Measurements from ENCODE around the gene TRPC6.
"Not testable (repeated sequence)": the region's sequence is repeated elsewhere in the genome, so short reads cannot be mapped to it uniquely, and the experiment has no call there.

The TRPC6 gene

DNA sequence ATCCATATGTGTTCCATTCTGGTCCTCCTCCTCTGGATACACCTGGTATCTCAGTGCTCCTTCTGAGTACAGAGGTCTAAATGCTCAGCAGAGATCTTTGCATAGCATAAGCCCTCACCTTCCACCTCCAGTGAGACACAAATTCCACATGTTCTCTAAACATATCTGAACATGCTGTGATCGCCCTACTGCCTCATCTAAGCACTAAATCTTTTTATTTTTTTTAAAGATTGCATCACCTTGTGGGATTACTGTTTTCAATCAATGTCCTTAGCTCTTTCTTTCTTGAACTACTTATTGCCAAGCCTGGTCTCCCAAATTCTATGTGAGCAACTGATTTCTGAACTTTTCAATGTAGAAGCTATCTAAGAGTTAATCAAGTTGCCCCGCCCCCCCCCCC, 113.4 kb downstream of the TRPC6 start:
- Histone ChIP-seq H3K27ac (ENCODE audit: low read depth, low read length, poor library complexity, severe bottlenecking) (no peak overlapping the region), H3K9ac (ENCODE audit: low read length) (no peak overlapping the region), H3K9me2 (ENCODE audit: low read depth, low read length) (no peaks in the 10 kb centered on the region), H3K27me3 (ENCODE audit: insufficient read depth, low read length) (no peaks in the 10 kb centered on the region), H3K4me2 (ENCODE audit: low read length) (no peak overlapping the region), H3K4me3 (ENCODE audit: low read depth, low read length, poor library complexity, severe bottlenecking) (no peak overlapping the region), H3K36me3 (ENCODE audit: insufficient read depth, low read length) (no peaks in the 10 kb centered on the region), H3F3A (ENCODE audit: insufficient read depth, low read length) (no peaks in the 10 kb centered on the region), H4K20me1 (ENCODE audit: insufficient read depth, low read length) (no peaks in the 10 kb centered on the region), H2AFZ (ENCODE audit: low read length) (no peak overlapping the region), H3K9me3 (ENCODE audit: low read length) (no peaks in the 10 kb centered on the region), H3K4me1 (ENCODE audit: insufficient read depth, low read length, severe bottlenecking) (no peaks in the 10 kb centered on the region), H3K79me2 (ENCODE audit: insufficient read depth, low read length) (no peaks in the 10 kb centered on the region)
- TF ChIP-seq EZH2 (IDR thresholded peaks at IDR 0.05; ENCODE audit: borderline replicate concordance, low read length) = no peak

DNA sequence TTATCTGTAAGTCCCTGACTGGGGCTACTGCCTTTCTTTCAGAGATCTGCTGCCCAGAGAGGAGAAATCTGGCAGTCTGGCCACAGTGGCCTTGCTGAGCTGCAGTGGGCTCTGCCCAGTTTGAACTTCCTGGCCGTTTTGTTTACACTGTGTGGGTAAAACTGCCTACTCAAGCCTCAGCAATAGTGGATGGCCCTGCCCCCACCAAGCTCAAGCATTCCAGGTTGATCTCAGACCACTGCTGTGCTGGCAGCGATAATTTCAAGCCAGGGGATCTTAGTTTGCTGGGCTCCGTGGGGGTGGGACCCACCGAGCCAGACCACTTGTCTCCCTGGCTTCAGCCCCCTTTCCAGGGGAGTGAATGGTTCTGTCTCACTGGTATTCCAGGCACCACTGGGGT, 117.5 kb downstream of the TRPC6 start:
- TF ChIP-seq, protein P1, sequence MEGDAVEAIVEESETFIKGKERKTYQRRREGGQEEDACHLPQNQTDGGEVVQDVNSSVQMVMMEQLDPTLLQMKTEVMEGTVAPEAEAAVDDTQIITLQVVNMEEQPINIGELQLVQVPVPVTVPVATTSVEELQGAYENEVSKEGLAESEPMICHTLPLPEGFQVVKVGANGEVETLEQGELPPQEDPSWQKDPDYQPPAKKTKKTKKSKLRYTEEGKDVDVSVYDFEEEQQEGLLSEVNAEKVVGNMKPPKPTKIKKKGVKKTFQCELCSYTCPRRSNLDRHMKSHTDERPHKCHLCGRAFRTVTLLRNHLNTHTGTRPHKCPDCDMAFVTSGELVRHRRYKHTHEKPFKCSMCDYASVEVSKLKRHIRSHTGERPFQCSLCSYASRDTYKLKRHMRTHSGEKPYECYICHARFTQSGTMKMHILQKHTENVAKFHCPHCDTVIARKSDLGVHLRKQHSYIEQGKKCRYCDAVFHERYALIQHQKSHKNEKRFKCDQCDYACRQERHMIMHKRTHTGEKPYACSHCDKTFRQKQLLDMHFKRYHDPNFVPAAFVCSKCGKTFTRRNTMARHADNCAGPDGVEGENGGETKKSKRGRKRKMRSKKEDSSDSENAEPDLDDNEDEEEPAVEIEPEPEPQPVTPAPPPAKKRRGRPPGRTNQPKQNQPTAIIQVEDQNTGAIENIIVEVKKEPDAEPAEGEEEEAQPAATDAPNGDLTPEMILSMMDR (IDR thresholded peaks at IDR 0.05; ENCODE audit: low read length) = no peak
- no peak for TF ChIP-seq EZH2 (IDR thresholded peaks at IDR 0.05; ENCODE audit: borderline replicate concordance, low read length)
- no peaks in the 10 kb centered on the region for H3K27me3 ChIP-seq (ENCODE audit: insufficient read depth, low read length)
- H3K4me1 ChIP-seq (ENCODE audit: insufficient read depth, low read length, severe bottlenecking) = no peaks in the 10 kb centered on the region
- H3K27ac ChIP-seq (ENCODE audit: low read depth, low read length, poor library complexity, severe bottlenecking) = no peak overlapping the region
- H4K20me1 ChIP-seq (ENCODE audit: insufficient read depth, low read length) = no peaks in the 10 kb centered on the region
- no peak overlapping the region for H3K9ac ChIP-seq (ENCODE audit: low read length)
- no peaks in the 10 kb centered on the region for H3K79me2 ChIP-seq (ENCODE audit: insufficient read depth, low read length)
- H3K36me3 ChIP-seq (ENCODE audit: insufficient read depth, low read length) = no peaks in the 10 kb centered on the region
- no peak overlapping the region for H2AFZ ChIP-seq (ENCODE audit: low read length)
- no peaks in the 10 kb centered on the region for H3K9me2 ChIP-seq (ENCODE audit: low read depth, low read length)
- H3K4me3 ChIP-seq (ENCODE audit: low read depth, low read length, poor library complexity, severe bottlenecking) = no peak overlapping the region
- H3F3A ChIP-seq (ENCODE audit: insufficient read depth, low read length) = no peaks in the 10 kb centered on the region
- no peaks in the 10 kb centered on the region for H3K9me3 ChIP-seq (ENCODE audit: low read length)
- no peak overlapping the region for H3K4me2 ChIP-seq (ENCODE audit: low read length)

DNA sequence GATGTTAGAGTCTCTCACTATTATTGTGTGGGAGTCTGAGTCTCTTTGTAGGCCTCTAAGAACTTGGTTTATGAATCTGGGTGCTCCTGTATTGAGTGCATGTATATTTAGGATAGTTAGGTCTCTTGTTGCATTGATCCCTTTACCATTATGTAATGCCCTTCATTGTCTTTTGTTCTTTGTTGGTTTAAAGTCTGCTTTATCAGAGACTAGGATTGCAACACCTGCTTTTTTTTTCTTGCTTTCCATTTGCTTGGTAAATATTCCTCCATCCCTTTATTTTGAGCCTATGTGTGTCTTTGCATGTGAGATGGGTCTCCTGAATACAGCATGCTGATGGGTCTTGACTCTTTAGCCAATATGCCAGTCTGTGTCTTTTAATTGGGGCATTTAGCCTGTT, 119.4 kb downstream of the TRPC6 start:
- H3F3A ChIP-seq (ENCODE audit: insufficient read depth, low read length); H3K27ac ChIP-seq (ENCODE audit: low read depth, low read length, poor library complexity, severe bottlenecking); H3K4me3 ChIP-seq (ENCODE audit: low read depth, low read length, poor library complexity, severe bottlenecking); H3K4me1 ChIP-seq (ENCODE audit: insufficient read depth, low read length, severe bottlenecking); H3K9ac ChIP-seq (ENCODE audit: low read length); H3K9me2 ChIP-seq (ENCODE audit: low read depth, low read length); H3K79me2 ChIP-seq (ENCODE audit: insufficient read depth, low read length); H4K20me1 ChIP-seq (ENCODE audit: insufficient read depth, low read length); H3K4me2 ChIP-seq (ENCODE audit: low read length); H2AFZ ChIP-seq (ENCODE audit: low read length); H3K36me3 ChIP-seq (ENCODE audit: insufficient read depth, low read length); H3K27me3 ChIP-seq (ENCODE audit: insufficient read depth, low read length); H3K9me3 ChIP-seq (ENCODE audit: low read length): not testable (repeated sequence)

DNA sequence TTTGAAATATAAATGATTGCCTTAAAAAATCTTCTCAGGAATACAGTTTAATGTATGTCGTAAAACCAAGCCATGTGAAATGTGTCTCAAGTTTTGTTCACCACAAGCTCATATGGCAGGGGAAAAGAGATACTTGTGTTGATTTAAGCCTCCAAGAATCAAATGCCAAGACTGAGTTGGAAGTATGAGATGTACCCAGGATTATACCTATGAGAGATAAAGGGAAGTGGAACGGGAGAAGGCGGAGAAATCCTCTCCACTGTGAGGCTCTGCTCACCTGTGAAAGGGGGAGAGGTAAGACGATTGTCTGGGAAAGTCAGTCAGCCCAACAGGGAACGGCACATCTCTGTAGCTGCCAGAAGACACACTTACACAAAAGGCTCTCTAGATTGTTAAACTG, 124.8 kb downstream of the TRPC6 start:
- Histone ChIP-seq H3K4me1 (ENCODE audit: insufficient read depth, low read length, severe bottlenecking) (no peaks in the 10 kb centered on the region), H2AFZ (ENCODE audit: low read length) (no peak overlapping the region), H3K4me2 (ENCODE audit: low read length) (no peak overlapping the region), H3F3A (ENCODE audit: insufficient read depth, low read length) (no peaks in the 10 kb centered on the region), H3K4me3 (ENCODE audit: low read depth, low read length, poor library complexity, severe bottlenecking) (no peak overlapping the region), H4K20me1 (ENCODE audit: insufficient read depth, low read length) (no peaks in the 10 kb centered on the region), H3K27ac (ENCODE audit: low read depth, low read length, poor library complexity, severe bottlenecking) (no peak overlapping the region), H3K36me3 (ENCODE audit: insufficient read depth, low read length) (no peaks in the 10 kb centered on the region), H3K9me2 (ENCODE audit: low read depth, low read length) (no peaks in the 10 kb centered on the region), H3K9ac (ENCODE audit: low read length) (no peak overlapping the region), H3K9me3 (ENCODE audit: low read length) (no peaks in the 10 kb centered on the region), H3K79me2 (ENCODE audit: insufficient read depth, low read length) (no peaks in the 10 kb centered on the region), H3K27me3 (ENCODE audit: insufficient read depth, low read length) (no peaks in the 10 kb centered on the region)
- TF ChIP-seq, protein P1 (IDR thresholded peaks at IDR 0.05; ENCODE audit: low read length) = no peak
- TF ChIP-seq EZH2 (IDR thresholded peaks at IDR 0.05; ENCODE audit: borderline replicate concordance, low read length) = no peak

Measured in OCI-LY1 (cell line).